Measurements from ENCODE around the gene NUP214. TPM values are rescaled to one million over a fixed set of nuclear protein-coding genes. Genes with fewer than 3 reads are reported as not detected.
A peak's percentile ranks its signal among the peaks of the same experiment; 100 is the strongest.

The NUP214 gene
- total RNA-seq, 1 donor = 16.4 TPM

DNA sequence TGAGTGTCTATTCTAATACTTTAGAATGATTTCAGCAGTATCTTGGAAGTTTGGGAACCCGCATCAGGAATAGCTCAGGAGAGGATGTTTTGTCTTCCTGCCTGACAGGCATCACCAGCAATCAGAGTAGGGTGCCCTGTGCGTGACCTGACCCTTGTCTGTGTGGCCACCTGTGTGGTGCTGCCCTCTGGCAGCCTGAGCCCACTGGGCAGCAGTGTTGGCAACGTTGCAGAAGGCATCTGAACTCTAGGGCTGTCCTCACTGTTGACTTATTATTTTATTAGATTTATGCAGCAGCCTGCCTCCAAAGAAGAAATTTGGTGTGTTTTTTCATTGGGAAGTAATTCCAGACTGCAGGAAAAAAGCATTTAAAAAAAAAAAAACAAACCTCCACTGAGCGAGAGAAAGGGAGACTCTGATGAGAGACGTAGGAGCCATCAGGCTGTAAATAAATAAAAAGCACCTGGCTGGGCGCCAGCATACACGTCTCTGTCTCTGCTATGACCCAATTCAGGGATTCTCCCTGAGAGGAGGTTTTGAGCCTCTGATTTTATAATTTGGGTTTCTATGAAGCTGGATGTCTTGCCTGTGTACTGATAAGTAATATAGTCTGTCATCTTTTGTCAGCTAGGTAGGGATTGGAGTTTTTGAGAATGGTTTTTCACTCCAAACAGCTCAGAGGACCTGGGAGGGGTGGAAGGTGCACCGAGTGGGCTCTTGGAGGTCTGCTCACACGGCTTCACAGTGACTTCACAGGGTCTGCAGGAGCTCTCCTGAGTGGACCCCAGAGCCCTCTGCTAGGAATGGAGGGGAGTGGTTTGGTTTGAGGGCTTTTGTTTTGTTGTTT lies 101.9 kb downstream of the NUP214 start:
- no peak overlapping the region for H3K4me3 ChIP-seq (ENCODE audit: low read depth, low read length)
- DNase-seq (ENCODE audit: low read depth) = peak; percentile 48
- TF ChIP-seq CTCF (IDR thresholded peaks at IDR 0.05; ENCODE audit: insufficient read depth, low read depth, low read length) = no peak

DNA sequence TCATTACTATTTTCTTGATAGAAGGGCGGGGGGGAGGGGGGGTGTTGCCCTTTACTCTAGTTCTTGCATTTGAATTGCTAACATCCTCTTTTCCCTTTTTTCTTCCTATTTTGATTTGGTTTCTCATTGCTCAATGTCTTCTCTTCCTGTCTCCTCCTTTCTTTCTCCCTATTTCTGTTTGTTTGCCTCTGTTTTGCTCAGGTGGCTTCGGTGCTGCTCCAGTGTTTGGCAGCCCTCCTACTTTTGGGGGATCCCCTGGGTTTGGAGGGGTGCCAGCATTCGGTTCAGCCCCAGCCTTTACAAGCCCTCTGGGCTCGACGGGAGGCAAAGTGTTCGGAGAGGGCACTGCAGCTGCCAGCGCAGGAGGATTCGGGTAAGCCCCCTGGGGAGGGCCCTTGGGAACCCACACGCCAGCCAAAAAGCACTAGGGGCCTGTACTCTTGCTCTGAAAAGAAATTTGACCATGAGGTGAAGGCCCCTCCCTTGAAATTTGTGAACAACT lies 102.6 kb downstream of the NUP214 start:
- no peak overlapping the region for H3K4me3 ChIP-seq (ENCODE audit: low read depth, low read length)
- no peak for TF ChIP-seq CTCF (IDR thresholded peaks at IDR 0.05; ENCODE audit: insufficient read depth, low read depth, low read length)
- no peak for DNase-seq (ENCODE audit: low read depth)

DNA sequence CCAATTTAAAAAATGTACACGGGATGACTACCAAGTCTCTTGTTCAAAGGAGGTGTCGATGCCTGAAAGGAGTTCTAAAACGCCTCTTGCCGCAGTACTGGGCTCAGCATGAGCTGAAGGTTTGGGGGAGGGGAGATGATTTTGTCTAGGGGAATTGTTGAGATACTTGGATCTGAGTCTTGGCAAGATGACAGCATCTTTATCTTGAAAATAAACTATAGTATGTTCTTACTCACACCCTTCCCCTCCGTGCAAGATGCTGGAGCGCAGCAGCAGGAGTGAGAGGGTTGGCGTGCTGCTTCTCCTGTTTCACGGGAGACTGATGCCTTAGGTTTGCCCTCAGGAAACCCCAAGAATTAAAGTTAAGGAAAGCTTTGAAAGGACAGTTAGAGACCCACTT lies 103.6 kb downstream of the NUP214 start:
- TF ChIP-seq CTCF (IDR thresholded peaks at IDR 0.05; ENCODE audit: insufficient read depth, low read depth, low read length) = no peak
- H3K4me3 ChIP-seq (ENCODE audit: low read depth, low read length) = no peak overlapping the region
- peak; percentile 82 for DNase-seq (ENCODE audit: low read depth)

DNA sequence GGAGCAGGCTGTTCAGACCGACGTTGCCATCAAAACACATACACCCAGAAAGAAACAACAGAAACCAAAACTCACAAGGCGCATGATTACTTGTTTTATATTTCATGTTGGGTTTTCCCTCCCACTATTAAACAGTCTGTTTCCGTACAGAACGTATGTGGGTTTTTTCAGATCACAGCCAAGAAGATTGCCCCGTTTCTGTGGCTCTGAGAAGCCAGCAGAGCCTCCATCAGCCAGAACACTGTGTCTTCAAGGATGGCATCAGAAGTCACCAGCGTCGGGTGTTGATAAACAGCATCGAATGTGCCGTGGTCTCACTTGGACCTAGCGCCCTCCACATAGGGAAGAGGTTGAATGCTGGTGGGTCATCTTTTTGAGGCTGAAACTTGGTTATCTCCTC lies 108.2 kb downstream of the NUP214 start:
- no peak for DNase-seq (ENCODE audit: low read depth)
- H3K4me3 ChIP-seq (ENCODE audit: low read depth, low read length) = no peak overlapping the region
- no peak for TF ChIP-seq CTCF (IDR thresholded peaks at IDR 0.05; ENCODE audit: insufficient read depth, low read depth, low read length)

GRCh38 chr9:131233995-131234394 lies 108.6 kb downstream of the NUP214 start:
- no peak for DNase-seq (ENCODE audit: low read depth)
- TF ChIP-seq CTCF (IDR thresholded peaks at IDR 0.05; ENCODE audit: insufficient read depth, low read depth, low read length) = no peak

DNA sequence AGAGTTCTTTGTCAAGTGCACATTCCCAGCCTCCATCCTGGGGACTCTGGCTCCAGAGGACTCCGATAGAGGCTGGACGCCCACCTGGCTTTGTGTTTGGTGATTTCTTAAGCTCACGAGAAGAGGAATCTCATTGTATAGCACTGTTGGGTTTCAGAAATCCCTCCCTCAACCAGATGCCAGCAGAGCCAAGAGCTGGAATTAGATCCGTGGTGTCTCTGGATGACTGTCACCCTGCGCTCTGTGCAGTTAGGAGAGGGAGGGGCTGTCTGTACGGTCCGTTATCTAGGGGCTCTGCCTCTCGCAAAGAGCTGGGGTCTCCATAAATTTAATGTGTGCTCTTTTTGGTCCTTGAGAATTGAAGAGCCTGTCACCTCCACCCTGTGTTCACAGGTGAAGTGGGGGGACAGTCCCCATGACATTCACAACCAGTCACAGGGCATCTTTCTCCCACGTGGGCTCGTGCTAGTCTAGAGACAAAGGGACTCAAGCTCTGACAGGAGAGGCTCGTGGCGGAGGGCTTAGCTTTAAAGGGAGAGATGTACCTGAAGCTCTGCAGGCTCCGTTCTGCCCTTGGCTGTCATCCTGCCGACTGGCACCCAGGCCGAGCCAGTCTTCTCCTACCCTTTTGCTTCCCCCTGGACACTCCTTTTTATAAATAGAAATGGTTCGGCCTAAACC lies 109.6 kb downstream of the NUP214 start:
- no peak for TF ChIP-seq CTCF (IDR thresholded peaks at IDR 0.05; ENCODE audit: insufficient read depth, low read depth, low read length)
- DNase-seq (ENCODE audit: low read depth) = no peak
- H3K4me3 ChIP-seq (ENCODE audit: low read depth, low read length) = no peak overlapping the region

More at GRCh38 chr9:131233995-131234394, 108.6 kb downstream of the NUP214 start:
- H3K4me3 ChIP-seq (ENCODE audit: low read depth, low read length) = no peak overlapping the region
